ENCODE results near the gene FAM177A1.
"Not testable (repeated sequence)": the region's sequence is repeated elsewhere in the genome, so short reads cannot be mapped to it uniquely, and the experiment has no call there.

The FAM177A1 gene

GRCh38 chr14:35085441-35085840, 39.4 kb downstream of the FAM177A1 start:
- H3K4me3 ChIP-seq (replicated peaks; ENCODE audit: low read depth, low read length) = no peak overlapping the region
- no peak for TF ChIP-seq CTCF (IDR thresholded peaks at IDR 0.05; ENCODE audit: low read length, missing control alignments)
- no peak for DNase-seq (ENCODE audit: low read depth)

GRCh38 chr14:35088514-35088913, 42.4 kb downstream of the FAM177A1 start:
- DNase-seq (ENCODE audit: low read depth) = no peak
- TF ChIP-seq CTCF (IDR thresholded peaks at IDR 0.05; ENCODE audit: low read length, missing control alignments) = no peak
- H3K4me3 ChIP-seq (replicated peaks; ENCODE audit: low read depth, low read length) = no peak overlapping the region

GRCh38 chr14:35094645-35095044, 48.6 kb downstream of the FAM177A1 start:
- H3K4me3 ChIP-seq (replicated peaks; ENCODE audit: low read depth, low read length); DNase-seq (ENCODE audit: low read depth): not testable (repeated sequence)

GRCh38 chr14:35107866-35108265, 61.8 kb downstream of the FAM177A1 start:
- no peak overlapping the region for H3K4me3 ChIP-seq (replicated peaks; ENCODE audit: low read depth, low read length)
- no peak for DNase-seq (ENCODE audit: low read depth)
- TF ChIP-seq CTCF (IDR thresholded peaks at IDR 0.05; ENCODE audit: low read length, missing control alignments) = no peak

- no peak for TF ChIP-seq CTCF (IDR thresholded peaks at IDR 0.05; ENCODE audit: low read length, missing control alignments)
- no peak overlapping the region for H3K4me3 ChIP-seq (replicated peaks; ENCODE audit: low read depth, low read length)
- DNase-seq (ENCODE audit: low read depth) = no peak
Observed at GRCh38 chr14:35112641-35113040, 66.6 kb downstream of the FAM177A1 start.

- no peak overlapping the region for H3K4me3 ChIP-seq (replicated peaks; ENCODE audit: low read depth, low read length)
- TF ChIP-seq CTCF (IDR thresholded peaks at IDR 0.05; ENCODE audit: low read length, missing control alignments) = no peak
Observed at GRCh38 chr14:35113308-35113950, 67.4 kb downstream of the FAM177A1 start.

GRCh38 chr14:35114036-35114435, 68.0 kb downstream of the FAM177A1 start:
- DNase-seq (ENCODE audit: low read depth) = peak; percentile 24
- TF ChIP-seq CTCF (IDR thresholded peaks at IDR 0.05; ENCODE audit: low read length, missing control alignments) = no peak

More at GRCh38 chr14:35113308-35113950, 67.4 kb downstream of the FAM177A1 start:
- DNase-seq (ENCODE audit: low read depth) = no peak

More at GRCh38 chr14:35114036-35114435, 68.0 kb downstream of the FAM177A1 start:
- H3K4me3 ChIP-seq (replicated peaks; ENCODE audit: low read depth, low read length) = no peak overlapping the region

Data from fibroblast of pulmonary artery (primary cell).